ENCODE measurements around the gene SEMA5A.

The SEMA5A gene

GRCh38 chr5:9558319-9558965 lies 12.6 kb upstream of the SEMA5A start:
- DNase-seq (ENCODE audit: low read depth), result no peak
- H3K4me3 ChIP-seq (ENCODE audit: control insufficient read depth, low read depth, low read length), result no peak overlapping the region
- TF ChIP-seq CTCF (conservative IDR thresholded peaks at IDR 0.05; ENCODE audit: control insufficient read depth, insufficient read depth, low read depth, low read length), result no peak

- H3K4me3 ChIP-seq (ENCODE audit: control insufficient read depth, low read depth, low read length), result no peak overlapping the region
- DNase-seq (ENCODE audit: low read depth), result peak; percentile 69
- TF ChIP-seq CTCF (conservative IDR thresholded peaks at IDR 0.05; ENCODE audit: control insufficient read depth, insufficient read depth, low read depth, low read length), result no peak
These were observed 11.8 kb upstream of the SEMA5A start for GRCh38 chr5:9557696-9558095.

GRCh38 chr5:9555961-9556360 lies 10.1 kb upstream of the SEMA5A start:
- no peak for DNase-seq (ENCODE audit: low read depth)
- no peak overlapping the region for H3K4me3 ChIP-seq (ENCODE audit: control insufficient read depth, low read depth, low read length)
- TF ChIP-seq CTCF (conservative IDR thresholded peaks at IDR 0.05; ENCODE audit: control insufficient read depth, insufficient read depth, low read depth, low read length), result no peak

GRCh38 chr5:9554122-9554521 lies 8.2 kb upstream of the SEMA5A start:
- no peak overlapping the region for H3K4me3 ChIP-seq (ENCODE audit: control insufficient read depth, low read depth, low read length)
- DNase-seq (ENCODE audit: low read depth), result no peak
- no peak for TF ChIP-seq CTCF (conservative IDR thresholded peaks at IDR 0.05; ENCODE audit: control insufficient read depth, insufficient read depth, low read depth, low read length)

- TF ChIP-seq CTCF (conservative IDR thresholded peaks at IDR 0.05; ENCODE audit: control insufficient read depth, insufficient read depth, low read depth, low read length), result no peak
- no peak for DNase-seq (ENCODE audit: low read depth)
- H3K4me3 ChIP-seq (ENCODE audit: control insufficient read depth, low read depth, low read length), result no peak overlapping the region
These were observed 7.7 kb upstream of the SEMA5A start for GRCh38 chr5:9553561-9553960.

- no peak for DNase-seq (ENCODE audit: low read depth)
- no peak for TF ChIP-seq CTCF (conservative IDR thresholded peaks at IDR 0.05; ENCODE audit: control insufficient read depth, insufficient read depth, low read depth, low read length)
- no peak overlapping the region for H3K4me3 ChIP-seq (ENCODE audit: control insufficient read depth, low read depth, low read length)
These were observed 6.0 kb upstream of the SEMA5A start for GRCh38 chr5:9551567-9552537.

Measured in fibroblast of mammary gland (primary cell).